Measurements from ENCODE around the gene IQCF5.

The IQCF5 gene

GRCh38 chr3:51886447-51886846 is 11.0 kb upstream of the IQCF5 start:
- no peak for TF ChIP-seq CTCF (IDR thresholded peaks at IDR 0.05; ENCODE audit: low read depth, low read length, missing control alignments)
- DNase-seq (ENCODE audit: extremely low read depth, low read depth), result no peak

GRCh38 chr3:51879937-51880336 is 4.5 kb upstream of the IQCF5 start:
- no peak for TF ChIP-seq CTCF (IDR thresholded peaks at IDR 0.05; ENCODE audit: low read depth, low read length, missing control alignments)
- no peak overlapping the region for H3K4me3 ChIP-seq (replicated peaks; ENCODE audit: low read depth, low read length)
- no peak for DNase-seq (ENCODE audit: extremely low read depth, low read depth)

More at GRCh38 chr3:51886447-51886846, 11.0 kb upstream of the IQCF5 start:
- H3K4me3 ChIP-seq (replicated peaks; ENCODE audit: low read depth, low read length), result no peak overlapping the region

- TF ChIP-seq CTCF (IDR thresholded peaks at IDR 0.05; ENCODE audit: low read depth, low read length, missing control alignments), result no peak
- no peak for DNase-seq (ENCODE audit: extremely low read depth, low read depth)
- H3K4me3 ChIP-seq (replicated peaks; ENCODE audit: low read depth, low read length), result no peak overlapping the region
These were observed 785 bp upstream of the IQCF5 start for GRCh38 chr3:51876186-51876585.

DNA sequence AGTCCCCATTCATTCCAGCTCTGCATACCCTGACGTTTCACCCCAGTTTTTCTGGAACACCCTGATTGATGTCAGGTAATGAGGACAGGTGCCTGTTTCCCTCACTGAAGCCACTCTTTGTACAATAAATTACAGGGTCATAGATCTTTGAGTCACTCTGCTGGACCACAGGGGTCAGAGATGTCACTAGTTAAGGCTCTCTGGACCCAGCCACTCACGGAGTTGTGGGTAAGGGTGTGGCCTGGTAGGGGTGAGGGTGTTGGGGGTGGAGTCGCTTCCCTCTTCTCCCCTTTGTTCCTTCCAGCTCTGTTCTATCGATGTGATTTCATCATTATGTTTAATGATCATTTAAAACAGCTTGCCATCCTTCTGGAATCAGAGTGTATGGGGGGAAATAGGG is 512 bp downstream of the IQCF5 start:
- no peak for DNase-seq (ENCODE audit: extremely low read depth, low read depth)
- no peak for TF ChIP-seq CTCF (IDR thresholded peaks at IDR 0.05; ENCODE audit: low read depth, low read length, missing control alignments)
- H3K4me3 ChIP-seq (replicated peaks; ENCODE audit: low read depth, low read length), result no peak overlapping the region

DNA sequence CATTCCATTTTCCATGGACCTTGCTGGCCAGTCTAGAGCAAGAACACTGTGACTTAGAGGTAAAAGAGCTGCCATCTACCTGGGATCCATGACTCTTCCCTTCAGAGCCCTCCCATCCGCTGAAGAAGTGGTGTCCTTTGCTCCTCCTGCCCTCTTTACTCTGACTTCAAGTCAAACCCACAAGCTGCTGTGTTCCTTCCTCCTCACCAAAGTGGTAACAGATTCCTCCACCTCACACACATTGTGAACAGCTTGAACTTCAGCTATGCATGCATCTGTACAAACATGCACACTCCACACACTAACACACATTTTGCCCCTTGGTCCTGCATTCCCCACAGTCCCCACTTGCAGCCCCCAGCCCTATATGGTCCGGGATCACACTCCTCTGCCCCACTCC is 990 bp downstream of the IQCF5 start:
- DNase-seq (ENCODE audit: extremely low read depth, low read depth), result no peak
- no peak for TF ChIP-seq CTCF (IDR thresholded peaks at IDR 0.05; ENCODE audit: low read depth, low read length, missing control alignments)

GRCh38 chr3:51873876-51874275 is 1.5 kb downstream of the IQCF5 start:
- no peak overlapping the region for H3K4me3 ChIP-seq (replicated peaks; ENCODE audit: low read depth, low read length)
- no peak for TF ChIP-seq CTCF (IDR thresholded peaks at IDR 0.05; ENCODE audit: low read depth, low read length, missing control alignments)
- DNase-seq (ENCODE audit: extremely low read depth, low read depth), result no peak

More for the DNA sequence above, 990 bp downstream of the IQCF5 start:
- no peak overlapping the region for H3K4me3 ChIP-seq (replicated peaks; ENCODE audit: low read depth, low read length)

DNA sequence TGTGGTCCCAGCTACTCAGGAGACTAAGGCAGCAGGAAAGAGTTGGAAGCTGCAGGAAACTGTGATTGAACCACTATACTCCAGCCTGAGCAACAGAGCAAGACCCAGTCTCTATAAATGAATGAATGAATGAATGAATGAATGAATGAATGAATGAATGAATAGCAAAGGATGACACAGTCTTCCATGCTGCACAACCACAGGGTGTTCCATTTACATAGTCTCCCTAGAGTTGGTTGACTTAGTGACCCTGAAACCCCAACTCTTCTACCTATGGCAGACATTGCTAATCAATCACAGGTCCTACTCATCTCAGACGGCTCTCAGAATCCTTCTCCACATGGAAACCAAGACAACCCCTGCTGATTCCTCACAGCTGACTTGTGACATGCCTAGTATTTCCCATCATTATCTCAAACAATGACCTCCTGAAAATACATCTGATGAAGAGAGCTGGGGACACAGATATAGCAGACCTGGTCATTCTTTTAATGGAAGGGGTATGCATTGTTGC is 2.1 kb downstream of the IQCF5 start:
- DNase-seq (ENCODE audit: extremely low read depth, low read depth), result no peak
- TF ChIP-seq CTCF (IDR thresholded peaks at IDR 0.05; ENCODE audit: low read depth, low read length, missing control alignments), result no peak
- H3K4me3 ChIP-seq (replicated peaks; ENCODE audit: low read depth, low read length), result no peak overlapping the region
